Measurements from ENCODE around the gene CDC14B.

The CDC14B gene

GRCh38 chr9:96522366-96522765 lies 97.3 kb downstream of the CDC14B start:
- no peak for DNase-seq
- Histone ChIP-seq H3K14ac (ENCODE audit: low read length) (no peak overlapping the region), H3K4me3 (ENCODE audit: low read depth, low read length) (no peak overlapping the region), H3K9ac (ENCODE audit: low read length) (no peak overlapping the region), H3K4ac (ENCODE audit: low read depth, low read length) (no peak overlapping the region), H2BK5ac (ENCODE audit: low read depth, low read length, poor library complexity) (no peak overlapping the region), H3K79me1 (ENCODE audit: low read length) (no peaks in the 10 kb centered on the region), H3K4me1 (ENCODE audit: control insufficient read depth in 1 of 2, insufficient read depth in 2 of 2, low read length in 2 of 2) (no peaks in the 10 kb centered on the region), H2AK5ac (ENCODE audit: low read length) (no peak overlapping the region), H3K23ac (ENCODE audit: low read length) (no peak overlapping the region), H3K4me2 (ENCODE audit: low read length) (no peak overlapping the region), H2BK120ac (ENCODE audit: insufficient read depth, low read length, poor library complexity) (no peak overlapping the region), H3K36me3 (ENCODE audit: control insufficient read depth in 1 of 2, insufficient read depth in 2 of 2, low read length in 2 of 2) (peaks cover 6% of the 10 kb centered on the region in 2 experiments), H4K91ac (ENCODE audit: low read depth, low read length) (no peak overlapping the region), H2BK12ac (ENCODE audit: low read length) (no peak overlapping the region), H3K9me3 (ENCODE audit: insufficient read depth, low read depth, low read length) (no peaks in the 10 kb centered on the region), H4K12ac (ENCODE audit: low read depth, low read length) (no peak overlapping the region), H2AFZ (ENCODE audit: insufficient read depth, low read length, poor library complexity) (no peak overlapping the region), H3K18ac (ENCODE audit: low read length) (no peak overlapping the region), H3K27ac (ENCODE audit: low read depth, low read length) (no peak overlapping the region), H3K27me3 (ENCODE audit: insufficient read depth, low read length) (no peaks in the 10 kb centered on the region), H4K8ac (ENCODE audit: low read depth, low read length) (no peak overlapping the region), H3K79me2 (ENCODE audit: control insufficient read depth, insufficient read depth, low read length, poor library complexity) (no peaks in the 10 kb centered on the region)
- no CpG with 5 or more reads among the region's 4 CpGs for whole genome bisulfite sequencing (ENCODE audit: extremely low coverage, insufficient coverage, insufficient read length)

- no peak overlapping the region for H2BK120ac ChIP-seq (ENCODE audit: insufficient read depth, low read length, poor library complexity)
- no peaks in the 10 kb centered on the region for H3K4me1 ChIP-seq (ENCODE audit: control insufficient read depth in 1 of 2, insufficient read depth in 2 of 2, low read length in 2 of 2)
- H3K4me3 ChIP-seq (ENCODE audit: low read depth, low read length), result no peak overlapping the region
- H4K12ac ChIP-seq (ENCODE audit: low read depth, low read length), result no peak overlapping the region
- H2AFZ ChIP-seq (ENCODE audit: insufficient read depth, low read length, poor library complexity), result no peak overlapping the region
- whole genome bisulfite sequencing (ENCODE audit: extremely low coverage, insufficient coverage, insufficient read length), result no CpG with 5 or more reads among the region's 2 CpGs
- no peak overlapping the region for H3K23ac ChIP-seq (ENCODE audit: low read length)
- no peak overlapping the region for H2BK5ac ChIP-seq (ENCODE audit: low read depth, low read length, poor library complexity)
- peaks cover 6 to 10% of the 10 kb centered on the region in 2 experiments for H3K36me3 ChIP-seq (ENCODE audit: control insufficient read depth in 1 of 2, insufficient read depth in 2 of 2, low read length in 2 of 2)
- DNase-seq, result no peak
- H4K8ac ChIP-seq (ENCODE audit: low read depth, low read length), result no peak overlapping the region
- no peak overlapping the region for H3K4ac ChIP-seq (ENCODE audit: low read depth, low read length)
- H2BK12ac ChIP-seq (ENCODE audit: low read length), result no peak overlapping the region
- H4K91ac ChIP-seq (ENCODE audit: low read depth, low read length), result no peak overlapping the region
- H3K9ac ChIP-seq (ENCODE audit: low read length), result no peak overlapping the region
- no peak overlapping the region for H3K14ac ChIP-seq (ENCODE audit: low read length)
- H3K4me2 ChIP-seq (ENCODE audit: low read length), result no peak overlapping the region
- H2AK5ac ChIP-seq (ENCODE audit: low read length), result no peak overlapping the region
- no peak overlapping the region for H3K27ac ChIP-seq (ENCODE audit: low read depth, low read length)
- H3K9me3 ChIP-seq (ENCODE audit: insufficient read depth, low read depth, low read length), result no peaks in the 10 kb centered on the region
- H3K27me3 ChIP-seq (ENCODE audit: insufficient read depth, low read length), result no peaks in the 10 kb centered on the region
- H3K79me1 ChIP-seq (ENCODE audit: low read length), result no peaks in the 10 kb centered on the region
- no peaks in the 10 kb centered on the region for H3K79me2 ChIP-seq (ENCODE audit: control insufficient read depth, insufficient read depth, low read length, poor library complexity)
- H3K18ac ChIP-seq (ENCODE audit: low read length), result no peak overlapping the region
These were observed 99.9 kb downstream of the CDC14B start for GRCh38 chr9:96519787-96520186.

- no peak overlapping the region for H3K18ac ChIP-seq (ENCODE audit: low read length)
- H4K8ac ChIP-seq (ENCODE audit: low read depth, low read length), result no peak overlapping the region
- no peak overlapping the region for H3K4ac ChIP-seq (ENCODE audit: low read depth, low read length)
- H3K9me3 ChIP-seq (ENCODE audit: insufficient read depth, low read depth, low read length), result no peaks in the 10 kb centered on the region
- H3K23ac ChIP-seq (ENCODE audit: low read length), result no peak overlapping the region
- H2BK120ac ChIP-seq (ENCODE audit: insufficient read depth, low read length, poor library complexity), result no peak overlapping the region
- DNase-seq, result no peak
- H2AK5ac ChIP-seq (ENCODE audit: low read length), result no peak overlapping the region
- no peak overlapping the region for H2BK5ac ChIP-seq (ENCODE audit: low read depth, low read length, poor library complexity)
- H4K91ac ChIP-seq (ENCODE audit: low read depth, low read length), result no peak overlapping the region
- no peak overlapping the region for H3K14ac ChIP-seq (ENCODE audit: low read length)
- no peaks in the 10 kb centered on the region for H3K79me1 ChIP-seq (ENCODE audit: low read length)
- no peak overlapping the region for H3K4me3 ChIP-seq (ENCODE audit: low read depth, low read length)
- H3K27ac ChIP-seq (ENCODE audit: low read depth, low read length), result no peak overlapping the region
- H3K36me3 ChIP-seq (ENCODE audit: control insufficient read depth in 1 of 2, insufficient read depth in 2 of 2, low read length in 2 of 2), result peaks cover 6 to 10% of the 10 kb centered on the region in 2 experiments
- no peaks in the 10 kb centered on the region for H3K79me2 ChIP-seq (ENCODE audit: control insufficient read depth, insufficient read depth, low read length, poor library complexity)
- no peaks in the 10 kb centered on the region for H3K27me3 ChIP-seq (ENCODE audit: insufficient read depth, low read length)
- no peak overlapping the region for H3K4me2 ChIP-seq (ENCODE audit: low read length)
- H3K4me1 ChIP-seq (ENCODE audit: control insufficient read depth in 1 of 2, insufficient read depth in 2 of 2, low read length in 2 of 2), result no peaks in the 10 kb centered on the region
- WGBS (ENCODE audit: extremely low coverage, insufficient coverage, insufficient read length), result no CpG with 5 or more reads among the region's 7 CpGs
- H4K12ac ChIP-seq (ENCODE audit: low read depth, low read length), result no peak overlapping the region
- no peak overlapping the region for H2AFZ ChIP-seq (ENCODE audit: insufficient read depth, low read length, poor library complexity)
- no peak overlapping the region for H2BK12ac ChIP-seq (ENCODE audit: low read length)
- no peak overlapping the region for H3K9ac ChIP-seq (ENCODE audit: low read length)
These were observed 100.5 kb downstream of the CDC14B start for GRCh38 chr9:96519095-96519494.

- Histone ChIP-seq H3K9me3 (ENCODE audit: insufficient read depth, low read depth, low read length) (no peaks in the 10 kb centered on the region), H3K18ac (ENCODE audit: low read length) (no peak overlapping the region), H3K4me3 (ENCODE audit: low read depth, low read length) (no peak overlapping the region), H3K4ac (ENCODE audit: low read depth, low read length) (no peak overlapping the region), H3K27me3 (ENCODE audit: insufficient read depth, low read length) (no peaks in the 10 kb centered on the region), H4K8ac (ENCODE audit: low read depth, low read length) (peak overlapping the region; percentile 10), H4K91ac (ENCODE audit: low read depth, low read length) (no peak overlapping the region), H3K23ac (ENCODE audit: low read length) (no peak overlapping the region), H3K14ac (ENCODE audit: low read length) (no peak overlapping the region), H2BK12ac (ENCODE audit: low read length) (peak overlapping the region; percentile 58), H3K79me1 (ENCODE audit: low read length) (no peaks in the 10 kb centered on the region), H3K79me2 (ENCODE audit: control insufficient read depth, insufficient read depth, low read length, poor library complexity) (no peaks in the 10 kb centered on the region), H3K36me3 (ENCODE audit: control insufficient read depth in 1 of 2, insufficient read depth in 2 of 2, low read length in 2 of 2) (peaks cover 4% of the 10 kb centered on the region in 2 experiments), H2BK5ac (ENCODE audit: low read depth, low read length, poor library complexity) (peak overlapping the region; percentile 21), H3K9ac (ENCODE audit: low read length) (no peak overlapping the region), H2AK5ac (ENCODE audit: low read length) (no peak overlapping the region), H3K4me1 (ENCODE audit: control insufficient read depth in 1 of 2, insufficient read depth in 2 of 2, low read length in 2 of 2) (no peaks in the 10 kb centered on the region), H4K12ac (ENCODE audit: low read depth, low read length) (no peak overlapping the region), H3K4me2 (ENCODE audit: low read length) (no peak overlapping the region), H3K27ac (ENCODE audit: low read depth, low read length) (no peak overlapping the region), H2BK120ac (ENCODE audit: insufficient read depth, low read length, poor library complexity) (no peak overlapping the region), H2AFZ (ENCODE audit: insufficient read depth, low read length, poor library complexity) (no peak overlapping the region)
- WGBS (ENCODE audit: extremely low coverage, insufficient coverage, insufficient read length), result no CpG with 5 or more reads among the region's 5 CpGs
- DNase-seq, result peak in 1 of 2 donors; percentile 70
These were observed 103.8 kb downstream of the CDC14B start for GRCh38 chr9:96515621-96516470.
